ENCODE data around the gene LLGL2. TPM values are rescaled to one million over a fixed set of nuclear protein-coding genes. Genes with fewer than 3 reads are reported as not detected.

The LLGL2 gene
- total RNA-seq, 1 donor from 2014 or later: 14.8 TPM

DNA sequence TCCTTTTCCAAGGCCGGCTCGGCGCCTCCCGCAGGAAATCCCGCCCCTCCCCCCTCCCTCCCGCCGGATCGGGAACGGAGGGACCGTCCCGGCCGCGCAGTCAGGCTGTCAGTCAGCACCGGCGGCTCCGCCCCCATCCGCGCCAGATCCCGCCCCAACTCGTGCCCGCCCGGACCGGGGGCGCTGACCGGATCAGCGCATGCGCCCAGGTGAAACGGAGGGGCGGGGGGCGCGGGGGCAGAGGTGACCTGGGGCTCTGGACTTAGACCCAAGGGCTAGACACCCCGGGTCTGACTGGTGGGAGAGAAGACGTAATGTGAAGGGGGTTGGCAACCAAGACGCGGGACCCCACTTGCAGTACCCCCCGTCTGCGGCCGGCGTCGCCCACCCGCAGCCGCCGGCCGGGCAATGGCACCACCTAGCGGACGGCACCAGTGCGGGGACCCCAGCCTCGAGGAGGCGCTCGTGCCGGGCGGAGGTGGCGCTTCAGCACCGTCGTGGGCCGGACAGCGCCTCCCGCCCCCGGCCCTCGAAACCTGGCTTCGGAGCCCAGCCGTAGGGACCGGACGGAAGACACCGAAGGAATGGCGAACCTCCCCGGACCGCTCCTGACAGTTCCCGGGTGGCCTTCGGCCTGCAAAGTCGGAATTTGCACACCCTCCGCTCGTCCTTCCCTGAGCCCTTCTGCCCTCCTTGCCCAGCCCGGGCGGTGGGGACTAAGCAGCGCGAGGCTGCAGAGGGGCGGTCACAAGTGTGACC, 9.8 kb upstream of the LLGL2 start, which contains the start of gene CASKIN2:
Gene CASKIN2, minus strand, starts transcription at position 42 of the 759 bp plus-strand sequence. CDS start 1,733 bp downstream, outside the sequence.
- FAIRE-seq (no peak), DNase-seq (ENCODE audit: low read depth) (peak; percentile 65)
- peaks cover 10% of the 10 kb centered on the region for H3K36me3 Mint-ChIP-seq (ENCODE audit: low read depth, unreplicated experiment)
- H3K79me2 ChIP-seq (ENCODE audit: insufficient read depth, low read length): peaks cover 41% of the 10 kb centered on the region
- no peak within 1 kb of the TSS for H3K27ac Mint-ChIP-seq (ENCODE audit: unreplicated experiment)
- peaks cover 4% of the 10 kb centered on the region for H3K9me3 Mint-ChIP-seq (ENCODE audit: unreplicated experiment)
- H3K4me1 Mint-ChIP-seq (ENCODE audit: low read depth, unreplicated experiment): peaks cover 6% of the 10 kb centered on the region
- no peaks in the 10 kb centered on the region for H3K36me3 ChIP-seq (ENCODE audit: insufficient read depth, low read length)
- no peaks in the 10 kb centered on the region for H3K27me3 ChIP-seq (ENCODE audit: insufficient read depth, low read length)
- H3K9ac ChIP-seq (ENCODE audit: low read length): peak within 1 kb of the TSS; percentile 84
- H3K4me3 ChIP-seq (ENCODE audit: insufficient read depth, low read depth, low read length): peak within 1 kb of the TSS; percentile 70
- H3K4me3 Mint-ChIP-seq (ENCODE audit: unreplicated experiment): peak within 1 kb of the TSS; percentile 83
- peaks cover 55% of the 10 kb centered on the region for H4K20me1 ChIP-seq (ENCODE audit: insufficient read depth, low read length)
- H3K4me1 ChIP-seq (ENCODE audit: insufficient read depth, low read length): peaks cover 24% of the 10 kb centered on the region
- H2AFZ ChIP-seq (ENCODE audit: low read depth, low read length): peak within 1 kb of the TSS; percentile 98
- no peaks in the 10 kb centered on the region for H3K27me3 Mint-ChIP-seq (ENCODE audit: low read depth, unreplicated experiment)
- TF ChIP-seq, protein P1, sequence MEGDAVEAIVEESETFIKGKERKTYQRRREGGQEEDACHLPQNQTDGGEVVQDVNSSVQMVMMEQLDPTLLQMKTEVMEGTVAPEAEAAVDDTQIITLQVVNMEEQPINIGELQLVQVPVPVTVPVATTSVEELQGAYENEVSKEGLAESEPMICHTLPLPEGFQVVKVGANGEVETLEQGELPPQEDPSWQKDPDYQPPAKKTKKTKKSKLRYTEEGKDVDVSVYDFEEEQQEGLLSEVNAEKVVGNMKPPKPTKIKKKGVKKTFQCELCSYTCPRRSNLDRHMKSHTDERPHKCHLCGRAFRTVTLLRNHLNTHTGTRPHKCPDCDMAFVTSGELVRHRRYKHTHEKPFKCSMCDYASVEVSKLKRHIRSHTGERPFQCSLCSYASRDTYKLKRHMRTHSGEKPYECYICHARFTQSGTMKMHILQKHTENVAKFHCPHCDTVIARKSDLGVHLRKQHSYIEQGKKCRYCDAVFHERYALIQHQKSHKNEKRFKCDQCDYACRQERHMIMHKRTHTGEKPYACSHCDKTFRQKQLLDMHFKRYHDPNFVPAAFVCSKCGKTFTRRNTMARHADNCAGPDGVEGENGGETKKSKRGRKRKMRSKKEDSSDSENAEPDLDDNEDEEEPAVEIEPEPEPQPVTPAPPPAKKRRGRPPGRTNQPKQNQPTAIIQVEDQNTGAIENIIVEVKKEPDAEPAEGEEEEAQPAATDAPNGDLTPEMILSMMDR (IDR thresholded peaks at IDR 0.05; ENCODE audit: insufficient read depth, low read depth, low read length): peak; percentile 71
- TF ChIP-seq EZH2 (IDR thresholded peaks at IDR 0.05; ENCODE audit: insufficient read depth, low read length): no peak
- H3K4me2 ChIP-seq (ENCODE audit: low read length): peak within 1 kb of the TSS; percentile 100
- H3K9me3 ChIP-seq (ENCODE audit: insufficient read depth, low read depth, low read length): no peaks in the 10 kb centered on the region
- peak within 1 kb of the TSS; percentile 56 for H3K27ac ChIP-seq (ENCODE audit: low read depth, low read length)

DNA sequence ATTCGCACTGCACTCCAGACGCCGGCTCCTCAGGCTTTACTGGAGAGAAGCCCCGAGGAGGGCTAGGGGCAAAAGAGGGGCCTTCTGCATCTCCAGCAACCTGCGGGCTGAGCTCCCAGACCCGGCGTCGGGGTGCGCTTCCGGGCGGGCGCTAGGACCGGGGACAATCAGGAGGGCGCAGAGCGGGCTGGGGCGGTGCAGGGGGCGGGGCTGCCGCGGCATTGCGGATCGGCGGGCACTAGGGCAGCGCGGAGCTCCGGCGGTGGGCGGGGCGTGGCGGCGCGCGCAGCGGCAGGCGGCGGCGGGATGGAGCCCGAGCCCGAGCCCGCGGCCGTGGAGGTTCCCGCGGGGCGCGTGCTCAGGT, 9.3 kb upstream of the LLGL2 start, which contains the start of gene TSEN54:
Gene TSEN54, plus strand, starts transcription at position 274 of the 364 bp plus-strand sequence. Its CDS starts 33 bp downstream, at position 307.
- Histone ChIP-seq H3K27me3 (ENCODE audit: insufficient read depth, low read length) (no peaks in the 10 kb centered on the region), H2AFZ (ENCODE audit: low read depth, low read length) (peak within 1 kb of the TSS; percentile 98), H4K20me1 (ENCODE audit: insufficient read depth, low read length) (peaks cover 49% of the 10 kb centered on the region), H3K4me1 (ENCODE audit: insufficient read depth, low read length) (peaks cover 24% of the 10 kb centered on the region), H3K27ac (ENCODE audit: low read depth, low read length) (peak within 1 kb of the TSS; percentile 56), H3K4me3 (ENCODE audit: insufficient read depth, low read depth, low read length) (peak within 1 kb of the TSS; percentile 70), H3K9me3 (ENCODE audit: insufficient read depth, low read depth, low read length) (no peaks in the 10 kb centered on the region), H3K4me2 (ENCODE audit: low read length) (peak within 1 kb of the TSS; percentile 100), H3K9ac (ENCODE audit: low read length) (peak within 1 kb of the TSS; percentile 84), H3K36me3 (ENCODE audit: insufficient read depth, low read length) (no peaks in the 10 kb centered on the region), H3K79me2 (ENCODE audit: insufficient read depth, low read length) (peaks cover 39% of the 10 kb centered on the region)
- H3K36me3 Mint-ChIP-seq (ENCODE audit: low read depth, unreplicated experiment): peaks cover 10% of the 10 kb centered on the region
- TF ChIP-seq EZH2 (IDR thresholded peaks at IDR 0.05; ENCODE audit: insufficient read depth, low read length): no peak
- TF ChIP-seq, protein P1 (IDR thresholded peaks at IDR 0.05; ENCODE audit: insufficient read depth, low read depth, low read length): no peak
- H3K27ac Mint-ChIP-seq (ENCODE audit: unreplicated experiment): no peak within 1 kb of the TSS
- no peak for FAIRE-seq
- H3K27me3 Mint-ChIP-seq (ENCODE audit: low read depth, unreplicated experiment): no peaks in the 10 kb centered on the region
- peak; percentile 62 for DNase-seq (ENCODE audit: low read depth)
- H3K4me3 Mint-ChIP-seq (ENCODE audit: unreplicated experiment): peak within 1 kb of the TSS; percentile 87
- peaks cover 4% of the 10 kb centered on the region for H3K9me3 Mint-ChIP-seq (ENCODE audit: unreplicated experiment)
- H3K4me1 Mint-ChIP-seq (ENCODE audit: low read depth, unreplicated experiment): peaks cover 6% of the 10 kb centered on the region

Data from astrocyte (in vitro differentiated cells and primary cell).